RKO (cell line): Measurements from ENCODE around the gene MMP19.
"Not testable (repeated sequence)": the region's sequence is repeated elsewhere in the genome, so short reads cannot be mapped to it uniquely, and the experiment has no call there.

Experiments
- DNase-seq: peaks from one replicate; pipeline ENCODE4 v3.0.0-alpha.2; 2016; ENCODE audit warnings: low spot score

Gene MMP19

GRCh38 chr12:55842681-55843429, at the start of gene MMP19:
Gene MMP19, minus strand, starts transcription at chr12:55842936. Its CDS starts 106 bp downstream, at chr12:55842830.
- DNase-seq, result peak; percentile 48

GRCh38 chr12:55891310-55891709, 48.6 kb upstream of the MMP19 start:
- DNase-seq, result no peak

- no peak for DNase-seq
Observed at GRCh38 chr12:55885113-55885512, 42.4 kb upstream of the MMP19 start.

- DNase-seq, result no peak
Observed at GRCh38 chr12:55877824-55878223, 35.1 kb upstream of the MMP19 start.

- DNase-seq, result no peak
Observed at GRCh38 chr12:55875704-55876467, 33.1 kb upstream of the MMP19 start.

- DNase-seq, result no peak
Observed at GRCh38 chr12:55874443-55874842, 31.7 kb upstream of the MMP19 start.

- DNase-seq, result not testable (repeated sequence)
Observed at GRCh38 chr12:55866454-55867004, 23.8 kb upstream of the MMP19 start.

GRCh38 chr12:55865327-55865726, 22.6 kb upstream of the MMP19 start:
- DNase-seq, result no peak

- not testable (repeated sequence) for DNase-seq
Observed at GRCh38 chr12:55862931-55863330, 20.2 kb upstream of the MMP19 start.

GRCh38 chr12:55862286-55862685, 19.6 kb upstream of the MMP19 start:
- no peak for DNase-seq

- no peak for DNase-seq
Observed at GRCh38 chr12:55861871-55862270, 19.1 kb upstream of the MMP19 start.

GRCh38 chr12:55861396-55861795, 18.7 kb upstream of the MMP19 start:
- DNase-seq, result no peak

GRCh38 chr12:55852740-55853139, 10.0 kb upstream of the MMP19 start:
- no peak for DNase-seq

GRCh38 chr12:55850893-55851292, 8.2 kb upstream of the MMP19 start:
- DNase-seq, result no peak

GRCh38 chr12:55850401-55850800, 7.7 kb upstream of the MMP19 start:
- DNase-seq, result no peak

- no peak for DNase-seq
Observed at GRCh38 chr12:55849616-55850343, 7.0 kb upstream of the MMP19 start.

GRCh38 chr12:55847603-55848291, 5.0 kb upstream of the MMP19 start:
- peak; percentile 96 for DNase-seq

GRCh38 chr12:55847033-55847432, 4.3 kb upstream of the MMP19 start:
- peak; percentile 48 for DNase-seq

GRCh38 chr12:55845785-55846496, 3.2 kb upstream of the MMP19 start:
- DNase-seq, result no peak

GRCh38 chr12:55845361-55845760, 2.6 kb upstream of the MMP19 start:
- DNase-seq, result peak; percentile 44

GRCh38 chr12:55844961-55845360, 2.2 kb upstream of the MMP19 start:
- DNase-seq, result no peak
